Caki2 (cell line): ENCODE data around the gene SLC2A9. TPM values are rescaled to one million over a fixed set of nuclear protein-coding genes. Genes with fewer than 3 reads are reported as not detected.

Source experiments
- total RNA-seq: library from RNA; depleted of rRNA; stranded (reverse); fragments of >200 nt; shearing (Covaris generic); gene quantifications from 2 replicates; pipeline ENCODE4 v1.2.3, GENCODE V29; 2014; ENCODE audit warnings: low replicate concordance; rRNA removed

Gene SLC2A9
- total RNA-seq, 1 experiment from 2014 or later, result 1.2 TPM

Other genes with a start within 250 kb of the SLC2A9 start
- gene DRD5, start 239.9 kb downstream of the SLC2A9 start, total RNA-seq, result not detected in 2 replicates
- 196 and 237 TPM in 2 replicates for gene WDR1, start 95.3 kb upstream of the SLC2A9 start, total RNA-seq